Keratinocyte (primary cell): Measurements from ENCODE around the gene CLN6. TPM values are rescaled to one million over a fixed set of nuclear protein-coding genes. Genes with fewer than 3 reads are reported as not detected.

ENCODE experiments used
- DNase-seq: peaks from one replicate; pipeline ENCODE4 v3.0.0-alpha.2; 2011; ENCODE audit warnings: low read depth, missing footprints, low spot score
- FAIRE-seq: peaks from 2 replicates; lab custom pipeline; 2011; peaks lifted over from hg19 to GRCh38; lab: Jason Lieb, UNC
- H2AFZ ChIP-seq: 2 replicates; pipeline ENCODE4 v1.6.0; 2012; ENCODE audit warnings: low read length, control low read depth, inconsistent platforms; ENCODE audit not compliant: control insufficient read depth
- H3K27ac ChIP-seq: 2 replicates; pipeline ENCODE4 v1.5.1; 2011; ENCODE audit warnings: low read length; ENCODE audit not compliant: control insufficient read depth, insufficient read depth
- H3K27me3 ChIP-seq: 3 replicates; pipeline ENCODE4 v1.6.0; 2011; ENCODE audit warnings: low read length; ENCODE audit not compliant: control insufficient read depth, insufficient read depth; ENCODE audit errors: extremely low read depth
- H3K36me3 ChIP-seq, 2 experiments: 2 replicates in 1 of 2; 3 replicates in 1 of 2; pipeline ENCODE4 v1.5.1; 2011; ENCODE audit warnings: low read length in 2 of 2, mild to moderate bottlenecking in 1 of 2; ENCODE audit not compliant: control insufficient read depth in 2 of 2, insufficient read depth in 2 of 2; ENCODE audit errors: extremely low read depth in 1 of 2
- H3K4me1 ChIP-seq: 3 replicates; pipeline ENCODE4 v1.5.1; 2011; ENCODE audit warnings: low read length; ENCODE audit not compliant: control insufficient read depth, insufficient read depth; ENCODE audit errors: extremely low read depth
- H3K4me2 ChIP-seq: 3 replicates; pipeline ENCODE4 v1.6.0; 2011; ENCODE audit warnings: low read depth, low read length; ENCODE audit not compliant: control insufficient read depth, insufficient read depth; ENCODE audit errors: extremely low read depth
- H3K4me3 ChIP-seq, 3 experiments: fragments of 200-600 bp in 1 of 3; sonication (generic) in 1 of 3; 2 replicates in 2 of 3; 3 replicates in 1 of 3; pipeline ENCODE4 v1.5.1; 2011 to 2016; ENCODE audit warnings: low read length in 3 of 3, mild to moderate bottlenecking in 3 of 3, control low read depth in 2 of 3, inconsistent platforms in 1 of 3, low read depth in 1 of 3, mixed read lengths in 1 of 3, mixed run types in 1 of 3, moderate library complexity in 1 of 3; ENCODE audit not compliant: control insufficient read depth in 2 of 3, insufficient read depth in 2 of 3; ENCODE audit errors: extremely low read depth in 1 of 3
- H3K79me2 ChIP-seq: 2 replicates; pipeline ENCODE4 v1.6.0; 2012; ENCODE audit warnings: low read length; ENCODE audit not compliant: control insufficient read depth, insufficient read depth
- H3K9ac ChIP-seq: 3 replicates; pipeline ENCODE4 v1.6.0; 2011; ENCODE audit warnings: low read length; ENCODE audit not compliant: control insufficient read depth, insufficient read depth; ENCODE audit errors: extremely low read depth
- H3K9me1 ChIP-seq: 3 replicates; pipeline ENCODE4 v1.6.0; 2011; ENCODE audit warnings: low read length; ENCODE audit not compliant: control insufficient read depth, insufficient read depth; ENCODE audit errors: extremely low read depth
- H3K9me3 ChIP-seq: 2 replicates; pipeline ENCODE4 v1.5.1; 2012; ENCODE audit warnings: low read depth, low read length; ENCODE audit not compliant: control insufficient read depth
- H4K20me1 ChIP-seq: 3 replicates; pipeline ENCODE4 v1.6.0; 2011; ENCODE audit warnings: low read length; ENCODE audit not compliant: control insufficient read depth, insufficient read depth; ENCODE audit errors: extremely low read depth
- EZH2 ChIP-seq: IDR thresholded peaks from one replicate; pipeline ENCODE4 v1.6.1; 2012; ENCODE audit warnings: inconsistent platforms, mild to moderate bottlenecking, low read length, moderate library complexity
- dilution Hi-C: fragments of 300-500 bp; cut with MboI; formaldehyde crosslinking; loops from one replicate; pipeline ENCODE4 v1.7.0; 2020; ENCODE audit warnings: low sequenced_read_pairs; ENCODE audit not compliant: extremely low pct_ligation_motif_present
- polyA plus RNA-seq, 5 experiments: library from polyadenylated mRNA; depleted of rRNA in 3 of 5; stranded (reverse) in 3 of 5; stranded (forward) in 1 of 5; unstranded in 1 of 5; fragments of >200 nt; gene quantifications; 1 replicate in 1 of 5; 2 replicates in 3 of 5; 3 replicates in 1 of 5; pipeline versions ENCODE4 v1.2.1 to v1.2.3, GENCODE V29; 2011 to 2012; ENCODE audit warnings: missing spikeins in 2 of 5, low read depth in 1 of 5, low replicate concordance in 1 of 5
- TF ChIP-seq, protein P1 (sequence below), 3 experiments: IDR thresholded peaks in 1 of 3; conservative IDR thresholded peaks in 1 of 3; optimal IDR thresholded peaks in 1 of 3; 2 replicates in 2 of 3; 3 replicates in 1 of 3; pipeline versions ENCODE3 to v1.5.1; 2011; ENCODE audit warnings: low read length in 3 of 3, mild to moderate bottlenecking in 3 of 3, moderate library complexity in 2 of 3, control low read depth in 1 of 3, inconsistent platforms in 1 of 3; ENCODE audit not compliant: insufficient read depth in 2 of 3; ENCODE audit errors: extremely low read depth in 1 of 3

CLN6 gene
- polyA plus RNA-seq, 1 donor (not counting 4 experiments of a cell fraction or from before 2014, with no cell fraction given), result 26.7 TPM

DNA sequence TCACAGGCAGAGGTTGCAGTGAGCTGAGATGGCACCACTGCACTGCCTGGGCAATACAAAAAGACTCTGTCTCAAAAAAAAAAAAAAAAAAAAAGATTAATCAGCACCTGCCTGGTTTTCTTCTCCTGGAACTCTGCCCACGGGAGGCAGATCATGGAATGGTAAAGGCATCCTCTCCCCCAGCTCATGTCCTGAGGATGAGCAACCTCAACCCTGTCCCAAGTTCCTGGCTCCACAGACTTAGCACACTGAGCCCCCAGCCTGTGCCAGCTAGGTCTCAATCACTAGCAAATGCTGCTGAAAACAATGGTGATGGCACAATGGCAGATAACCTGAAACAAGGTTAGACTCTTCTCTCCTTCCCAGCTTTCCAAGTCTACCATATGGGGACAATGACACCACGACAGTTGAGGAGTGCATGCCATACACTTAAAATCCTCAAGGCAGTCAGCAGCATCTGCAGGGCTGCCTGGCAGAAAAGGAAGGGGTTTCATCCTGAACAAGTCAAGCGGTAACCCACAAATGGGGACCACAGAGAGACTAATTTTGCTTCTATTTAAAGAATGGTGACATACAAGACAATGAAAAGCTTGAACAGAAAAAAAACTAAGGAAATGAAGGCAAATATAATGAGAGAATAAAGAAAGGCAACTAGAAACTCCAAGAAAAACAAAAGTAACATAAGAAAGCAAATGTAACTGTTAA, 4.8 kb downstream of the CLN6 start:
- FAIRE-seq (no peak), DNase-seq (no peak)
- H3K9me3 ChIP-seq, result no peaks in the 10 kb centered on the region
- no peak overlapping the region for H3K9ac ChIP-seq
- no peaks in the 10 kb centered on the region for H3K27me3 ChIP-seq
- H3K9me1 ChIP-seq, result peaks cover 2% of the 10 kb centered on the region
- H3K79me2 ChIP-seq, result peaks cover 65% of the 10 kb centered on the region
- H4K20me1 ChIP-seq, result peaks cover 10% of the 10 kb centered on the region
- dilution Hi-C loops, result no loop called here
- no peak overlapping the region for H2AFZ ChIP-seq
- no peak overlapping the region for H3K4me2 ChIP-seq
- peaks cover 11% of the 10 kb centered on the region for H3K4me1 ChIP-seq
- TF ChIP-seq EZH2, result no peak
- TF ChIP-seq, protein P1, sequence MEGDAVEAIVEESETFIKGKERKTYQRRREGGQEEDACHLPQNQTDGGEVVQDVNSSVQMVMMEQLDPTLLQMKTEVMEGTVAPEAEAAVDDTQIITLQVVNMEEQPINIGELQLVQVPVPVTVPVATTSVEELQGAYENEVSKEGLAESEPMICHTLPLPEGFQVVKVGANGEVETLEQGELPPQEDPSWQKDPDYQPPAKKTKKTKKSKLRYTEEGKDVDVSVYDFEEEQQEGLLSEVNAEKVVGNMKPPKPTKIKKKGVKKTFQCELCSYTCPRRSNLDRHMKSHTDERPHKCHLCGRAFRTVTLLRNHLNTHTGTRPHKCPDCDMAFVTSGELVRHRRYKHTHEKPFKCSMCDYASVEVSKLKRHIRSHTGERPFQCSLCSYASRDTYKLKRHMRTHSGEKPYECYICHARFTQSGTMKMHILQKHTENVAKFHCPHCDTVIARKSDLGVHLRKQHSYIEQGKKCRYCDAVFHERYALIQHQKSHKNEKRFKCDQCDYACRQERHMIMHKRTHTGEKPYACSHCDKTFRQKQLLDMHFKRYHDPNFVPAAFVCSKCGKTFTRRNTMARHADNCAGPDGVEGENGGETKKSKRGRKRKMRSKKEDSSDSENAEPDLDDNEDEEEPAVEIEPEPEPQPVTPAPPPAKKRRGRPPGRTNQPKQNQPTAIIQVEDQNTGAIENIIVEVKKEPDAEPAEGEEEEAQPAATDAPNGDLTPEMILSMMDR (optimal IDR thresholded peaks at IDR 0.05 in 1 of 3, IDR thresholded peaks at IDR 0.05 in 1 of 3, conservative IDR thresholded peaks at IDR 0.05 in 1 of 3; ENCODE audit: extremely low read depth in 1 of 3, insufficient read depth in 2 of 3, low read length in 3 of 3), result no peak
- no peak overlapping the region for H3K27ac ChIP-seq
- peaks cover 0 to 3% of the 10 kb centered on the region in 2 experiments for H3K36me3 ChIP-seq
- no peak overlapping the region for H3K4me3 ChIP-seq

DNA sequence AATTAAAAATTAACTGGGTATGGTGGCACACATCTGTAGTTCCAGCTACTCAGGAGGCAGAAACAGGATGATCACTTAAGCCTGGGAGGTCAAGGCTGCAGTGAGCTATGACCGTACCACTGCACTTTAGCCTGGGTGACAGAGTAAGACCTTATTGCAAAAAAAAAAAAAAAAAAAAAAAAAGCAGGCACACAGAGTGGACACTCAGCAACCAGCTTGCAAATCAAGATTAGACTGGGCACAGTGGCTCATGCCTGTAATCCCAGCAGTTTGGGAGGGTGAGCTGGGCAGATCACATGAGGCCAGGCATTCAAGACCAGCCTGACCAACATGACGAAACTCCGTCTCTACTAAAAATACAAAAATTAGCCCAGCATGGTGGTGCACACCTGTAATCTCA, 5.4 kb downstream of the CLN6 start:
- Histone ChIP-seq H3K4me1 (peaks cover 11% of the 10 kb centered on the region), H3K27me3 (no peaks in the 10 kb centered on the region), H3K36me3 (peaks cover 0 to 3% of the 10 kb centered on the region in 2 experiments), H3K9me1 (peaks cover 2% of the 10 kb centered on the region), H3K9ac (no peak overlapping the region), H3K4me3 (no peak overlapping the region), H2AFZ (no peak overlapping the region), H3K9me3 (no peaks in the 10 kb centered on the region), H3K4me2 (no peak overlapping the region), H3K27ac (no peak overlapping the region), H4K20me1 (peaks cover 10% of the 10 kb centered on the region), H3K79me2 (peaks cover 68% of the 10 kb centered on the region)
- TF ChIP-seq EZH2, result no peak
- TF ChIP-seq, protein P1 (optimal IDR thresholded peaks at IDR 0.05 in 1 of 3, IDR thresholded peaks at IDR 0.05 in 1 of 3, conservative IDR thresholded peaks at IDR 0.05 in 1 of 3; ENCODE audit: extremely low read depth in 1 of 3, insufficient read depth in 2 of 3, low read length in 3 of 3), result no peak
- dilution Hi-C loops, result no loop called here
- FAIRE-seq (no peak), DNase-seq (no peak)
